RKO (cell line): ENCODE measurements around the gene HMGCLL1.

ENCODE experiments used
- DNase-seq: peaks from one replicate; pipeline ENCODE4 v3.0.0-alpha.2; 2016; ENCODE audit warnings: low spot score

Gene HMGCLL1

GRCh38 chr6:55578537-55579363 lies at the start of gene HMGCLL1:
Gene HMGCLL1, minus strand, starts transcription at chr6:55579192. Its CDS starts 137 bp downstream, at chr6:55579055.
- no peak for DNase-seq

GRCh38 chr6:55621993-55622392 lies 43.0 kb upstream of the HMGCLL1 start:
- DNase-seq, result no peak

- no peak for DNase-seq
Observed at GRCh38 chr6:55621244-55621643, 42.3 kb upstream of the HMGCLL1 start.

DNA sequence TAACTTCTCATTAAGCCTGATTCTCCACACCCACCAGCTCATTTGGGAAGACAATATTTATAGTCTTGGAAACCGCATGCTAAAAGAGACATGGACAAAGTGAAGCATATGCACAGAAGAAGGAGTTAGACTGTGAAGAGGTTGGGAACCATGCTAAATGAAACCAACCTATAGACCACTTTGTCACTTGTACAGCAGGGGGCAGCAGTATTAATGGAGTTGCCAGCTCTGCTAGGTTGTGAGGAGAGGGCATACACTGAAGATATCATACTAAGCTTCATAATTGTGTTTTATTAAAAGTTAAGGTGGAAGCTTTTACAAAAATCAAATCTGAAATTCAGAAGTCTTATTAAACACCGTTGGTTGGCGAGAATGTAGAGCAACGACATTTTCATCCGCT lies 38.3 kb upstream of the HMGCLL1 start:
- peak; percentile 33 for DNase-seq

GRCh38 chr6:55604021-55604420 lies 25.0 kb upstream of the HMGCLL1 start:
- DNase-seq, result no peak

- DNase-seq, result no peak
Observed at GRCh38 chr6:55601120-55601519, 22.1 kb upstream of the HMGCLL1 start.

DNA sequence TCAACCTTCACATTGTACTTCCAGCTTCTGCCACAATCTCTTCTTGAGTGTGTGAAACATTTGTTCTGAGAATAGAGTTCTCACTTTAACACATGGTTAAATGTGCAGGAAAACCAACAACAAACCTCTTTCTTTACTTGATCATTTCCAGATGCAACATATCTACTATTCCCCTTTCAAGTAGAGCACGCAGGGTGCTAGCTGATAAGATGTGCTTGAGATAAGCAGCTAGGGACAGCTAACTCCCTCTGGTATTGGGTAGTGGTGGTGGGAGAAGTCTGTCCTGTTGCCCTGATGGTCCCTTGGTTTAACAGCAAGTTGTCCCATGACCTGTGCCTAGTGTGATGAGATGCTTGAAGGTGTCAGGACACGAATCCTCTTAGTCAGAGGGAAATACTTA lies 15.4 kb upstream of the HMGCLL1 start:
- no peak for DNase-seq

DNA sequence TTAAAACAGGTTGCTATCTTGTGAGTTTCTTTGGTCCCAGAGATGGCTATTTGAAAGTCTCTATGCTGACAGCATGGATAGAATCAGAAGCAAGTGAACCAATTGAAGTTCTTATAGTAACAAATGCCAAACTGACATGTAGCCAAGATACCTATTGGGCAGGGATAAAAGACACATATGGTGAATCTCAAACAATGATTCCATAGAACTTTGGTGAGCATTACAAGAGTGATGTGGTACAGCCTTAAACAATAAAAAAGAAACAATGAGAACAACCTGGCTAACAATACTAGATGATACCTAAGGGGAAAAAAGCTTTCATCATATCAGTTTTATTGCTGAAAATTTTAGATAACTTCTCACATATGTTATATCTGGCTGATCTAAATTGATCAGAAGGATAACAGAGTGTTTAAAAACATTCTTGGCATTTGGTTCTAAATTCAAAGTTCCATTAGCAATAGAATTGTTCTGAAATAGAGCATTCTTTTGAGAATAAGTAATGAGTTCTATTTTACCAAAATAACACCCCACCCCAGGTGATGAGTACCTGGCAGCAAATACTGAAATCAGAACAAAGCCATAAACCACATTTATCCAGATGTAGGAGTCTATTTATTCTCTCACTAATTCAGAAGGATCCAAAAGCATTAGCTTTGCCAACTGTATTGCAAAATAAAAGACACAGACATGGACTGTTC lies 5.8 kb upstream of the HMGCLL1 start:
- no peak for DNase-seq

DNA sequence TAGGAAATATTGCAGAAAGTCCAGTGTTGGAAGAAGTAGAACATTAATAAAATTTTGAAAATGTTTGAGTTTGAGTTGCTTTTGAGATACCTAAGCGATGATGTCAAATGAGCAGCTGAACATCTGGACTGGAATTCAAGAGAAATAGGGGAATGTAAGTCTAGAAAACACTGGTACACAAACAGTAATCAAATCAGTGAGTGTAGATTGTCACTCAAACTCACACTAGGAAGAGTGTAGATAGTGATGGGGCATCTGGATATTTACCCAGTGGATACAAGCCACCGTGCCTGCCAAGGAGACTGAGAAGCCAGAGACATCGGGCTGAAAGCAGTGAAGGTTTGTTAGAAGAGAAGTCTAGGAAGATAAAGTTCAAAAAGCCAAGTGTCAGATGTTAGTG lies 2.2 kb downstream of the HMGCLL1 start:
- no peak for DNase-seq

DNA sequence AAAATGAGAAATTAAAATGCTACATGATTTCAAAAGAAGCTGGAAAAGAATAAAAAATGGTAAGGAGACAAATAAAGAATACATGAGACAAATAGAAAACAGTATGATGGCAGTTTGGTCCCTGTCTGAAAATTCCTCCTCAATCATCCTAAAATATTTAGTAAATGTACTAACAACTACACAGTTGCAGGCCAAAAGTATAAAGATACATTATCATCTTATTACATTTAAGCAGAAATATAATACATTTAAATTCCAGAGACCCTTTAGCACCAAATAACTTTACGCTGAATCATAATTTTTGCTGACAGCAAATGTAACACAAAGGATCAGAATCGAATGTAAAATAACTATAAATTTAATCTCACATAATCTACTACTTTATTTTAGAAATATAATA lies 4.4 kb downstream of the HMGCLL1 start:
- DNase-seq, result no peak

DNA sequence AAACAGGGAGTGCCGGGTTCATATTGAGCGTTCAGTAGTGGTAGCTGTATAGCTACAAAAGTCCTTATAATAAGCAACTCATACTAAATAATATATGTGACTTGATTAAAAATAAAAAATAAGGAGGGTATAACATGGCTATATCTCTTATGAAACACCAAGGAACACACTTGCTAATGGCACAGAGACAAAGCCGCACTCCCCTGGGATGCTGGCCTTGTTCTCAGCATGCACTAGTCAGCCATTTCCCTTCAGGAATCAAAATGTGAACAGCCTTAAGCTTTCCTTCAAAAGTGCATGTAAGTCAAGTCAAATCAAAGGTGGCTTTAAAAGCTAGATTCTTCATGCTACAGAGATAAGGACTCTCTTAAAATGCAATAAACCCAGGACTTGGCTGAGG lies 9.4 kb downstream of the HMGCLL1 start:
- no peak for DNase-seq

DNA sequence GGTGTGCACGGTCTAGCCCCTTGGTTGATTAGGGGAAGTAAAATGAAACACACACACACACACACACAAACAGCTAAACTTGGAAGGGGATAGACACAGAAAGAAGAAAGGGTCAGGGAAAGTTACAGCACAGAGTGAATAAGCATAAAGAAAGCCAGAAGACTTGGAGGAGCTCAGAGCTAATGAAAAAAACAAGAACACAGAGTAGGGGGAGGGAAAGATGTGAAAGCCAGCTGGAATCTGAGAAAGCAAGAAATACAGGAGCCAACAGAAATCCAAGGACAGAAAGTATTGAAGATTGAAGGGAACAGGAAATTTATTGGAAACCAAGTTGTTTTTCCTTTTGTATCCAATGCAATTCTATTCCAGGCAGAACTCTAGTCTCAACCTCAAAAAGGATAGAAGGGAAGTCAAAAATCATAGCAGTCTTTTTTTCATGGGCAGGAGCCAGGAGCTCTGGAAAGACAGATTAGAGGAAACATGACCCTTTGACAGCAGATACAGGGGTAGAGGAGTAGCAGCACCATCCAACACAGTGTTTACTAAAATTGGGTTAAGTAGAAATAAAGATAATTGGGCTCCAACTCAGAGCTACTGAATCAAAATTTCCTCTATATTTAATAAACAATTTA lies 10.1 kb downstream of the HMGCLL1 start:
- DNase-seq, result no peak

- DNase-seq, result no peak
Observed at GRCh38 chr6:55567558-55567957, 11.4 kb downstream of the HMGCLL1 start.

GRCh38 chr6:55566036-55566710 lies 12.8 kb downstream of the HMGCLL1 start:
- DNase-seq, result no peak

DNA sequence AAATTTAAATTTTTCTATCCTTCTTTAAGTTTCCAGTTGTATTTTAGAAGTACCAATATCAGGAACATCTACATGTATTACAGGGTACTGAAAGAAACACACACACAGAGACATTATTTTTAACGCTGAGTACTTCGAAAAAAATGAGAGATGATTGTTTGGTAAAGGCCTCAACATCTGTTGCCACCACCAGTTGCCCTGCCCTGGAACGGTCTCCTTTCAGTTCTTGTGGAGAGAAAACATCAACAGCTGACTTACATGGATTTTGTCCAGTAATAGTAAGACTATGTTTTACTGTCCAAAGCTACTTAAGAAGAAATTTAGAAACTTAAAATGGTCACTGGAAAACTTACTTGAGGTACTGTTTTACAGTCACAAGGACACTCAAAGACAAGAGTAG lies 16.7 kb downstream of the HMGCLL1 start:
- no peak for DNase-seq

DNA sequence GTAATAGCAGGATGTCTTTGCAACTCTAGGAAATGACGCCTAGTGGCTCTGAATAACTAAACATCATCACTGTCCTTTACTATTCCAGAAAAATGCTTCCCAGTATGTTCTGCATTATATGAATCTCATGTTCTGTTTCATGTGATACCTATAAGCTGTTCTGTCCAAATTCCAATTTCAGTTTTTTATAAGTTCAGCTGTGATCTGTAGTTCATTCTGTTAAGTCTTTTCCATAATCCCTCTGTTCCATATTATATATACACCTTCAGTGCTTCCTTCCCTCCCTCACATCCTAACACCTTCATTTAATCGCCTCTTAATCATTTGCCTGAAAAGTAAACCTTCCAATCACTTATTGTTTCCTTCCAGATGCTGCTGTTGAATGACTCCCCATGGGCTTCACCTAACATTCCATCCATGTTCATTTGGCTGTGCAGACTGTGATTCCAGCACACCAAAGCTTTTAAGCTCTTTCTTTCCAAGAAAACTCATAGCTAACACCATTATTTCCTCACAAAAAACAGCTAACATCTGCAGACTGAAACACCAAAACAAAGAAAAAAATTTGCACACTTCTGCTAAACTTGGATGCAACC lies 18.6 kb downstream of the HMGCLL1 start:
- no peak for DNase-seq

GRCh38 chr6:55557146-55557545 lies 21.8 kb downstream of the HMGCLL1 start:
- no peak for DNase-seq

DNA sequence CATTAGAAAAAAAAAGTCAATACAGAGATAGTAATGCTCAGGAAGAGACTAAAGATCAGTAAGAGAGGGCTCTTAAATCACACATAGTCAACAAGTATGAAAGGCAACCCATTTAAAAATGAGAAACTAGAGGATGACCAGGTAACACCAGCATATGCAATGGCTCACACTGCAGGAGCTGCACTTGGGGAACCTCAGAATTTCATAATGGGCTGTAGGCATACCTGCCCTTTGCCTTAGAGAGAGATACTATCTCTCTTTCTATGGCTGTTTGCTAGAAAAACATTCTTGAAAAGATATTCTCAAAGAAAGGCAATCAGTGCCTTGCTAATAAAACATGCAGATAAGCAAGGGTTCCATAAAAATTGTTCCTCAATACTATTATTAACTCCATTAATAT lies 33.2 kb downstream of the HMGCLL1 start:
- DNase-seq, result no peak

GRCh38 chr6:55543633-55544309 lies 35.2 kb downstream of the HMGCLL1 start:
- peak; percentile 5 for DNase-seq

DNA sequence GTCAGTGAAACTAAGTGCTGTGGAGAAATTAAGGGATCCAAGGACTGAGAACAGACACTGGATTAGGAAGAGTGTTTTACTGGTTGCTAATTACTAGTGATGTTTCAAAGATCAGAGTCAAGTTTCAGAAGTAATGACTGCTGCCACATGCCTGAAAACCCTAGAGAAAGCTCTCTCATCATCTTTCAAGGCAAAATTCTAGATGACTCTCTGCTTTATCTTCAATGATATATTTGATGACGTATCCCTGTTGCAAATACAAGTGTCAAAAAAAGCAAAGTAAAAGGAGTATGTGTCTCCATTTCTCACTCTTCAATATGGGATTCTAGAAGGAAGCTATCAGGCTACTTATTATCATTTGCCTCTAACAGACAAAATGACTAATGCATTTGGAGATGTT lies 38.0 kb downstream of the HMGCLL1 start:
- DNase-seq, result no peak

DNA sequence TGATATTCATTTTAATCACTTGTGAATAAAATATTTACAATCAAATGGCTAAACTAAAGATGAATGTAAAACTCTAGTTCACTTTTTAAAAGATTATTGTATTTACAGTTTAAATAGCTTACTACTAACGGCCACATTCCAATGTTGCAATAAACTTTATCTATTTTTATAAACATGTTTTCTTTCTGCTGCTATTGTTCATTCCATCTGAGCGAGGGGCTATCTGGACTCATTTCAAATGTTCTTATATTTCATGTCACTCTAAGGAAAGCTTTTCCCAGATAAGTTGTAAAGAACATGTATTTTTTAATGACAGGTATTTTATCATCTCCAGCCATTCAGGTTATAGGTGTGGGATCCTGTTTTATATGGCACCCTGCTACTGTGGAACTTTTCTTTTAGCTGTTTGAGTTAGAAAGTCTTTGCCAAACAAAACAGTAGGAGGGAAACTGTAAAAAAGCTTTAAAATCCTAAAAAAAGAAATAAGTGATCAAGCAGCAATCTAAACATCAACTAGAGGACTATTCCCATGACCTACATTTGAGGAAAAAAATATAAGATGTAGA lies 42.5 kb downstream of the HMGCLL1 start:
- DNase-seq, result no peak
